Measurements from ENCODE around the gene AKAP10.
"Not testable (repeated sequence)": the region's sequence is repeated elsewhere in the genome, so short reads cannot be mapped to it uniquely, and the experiment has no call there.

AKAP10 gene

DNA sequence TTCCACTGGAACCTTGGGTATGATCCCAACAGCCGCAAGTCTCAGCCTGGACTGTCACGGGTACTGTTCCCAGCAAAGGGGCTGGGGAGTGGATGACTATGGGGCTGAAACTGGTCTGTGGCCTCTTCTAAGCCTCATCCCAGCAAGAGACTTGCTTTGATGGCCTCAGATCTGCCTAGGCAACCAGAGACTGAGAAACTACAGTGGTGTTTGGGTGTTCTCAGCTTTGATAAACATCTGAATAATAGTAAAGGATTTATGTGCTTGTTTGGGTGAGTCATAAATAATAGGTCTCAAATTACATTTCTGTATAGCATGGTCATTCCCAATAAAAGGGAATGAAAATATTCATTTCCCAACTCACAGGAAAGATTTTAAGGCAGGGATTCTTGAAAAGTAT, 79.7 kb downstream of the AKAP10 start:
- H3K4me3 ChIP-seq (ENCODE audit: low read depth, low read length): peak overlapping the region; percentile 32; the same call in 1 of the 2 replicates
- TF ChIP-seq, protein P1, sequence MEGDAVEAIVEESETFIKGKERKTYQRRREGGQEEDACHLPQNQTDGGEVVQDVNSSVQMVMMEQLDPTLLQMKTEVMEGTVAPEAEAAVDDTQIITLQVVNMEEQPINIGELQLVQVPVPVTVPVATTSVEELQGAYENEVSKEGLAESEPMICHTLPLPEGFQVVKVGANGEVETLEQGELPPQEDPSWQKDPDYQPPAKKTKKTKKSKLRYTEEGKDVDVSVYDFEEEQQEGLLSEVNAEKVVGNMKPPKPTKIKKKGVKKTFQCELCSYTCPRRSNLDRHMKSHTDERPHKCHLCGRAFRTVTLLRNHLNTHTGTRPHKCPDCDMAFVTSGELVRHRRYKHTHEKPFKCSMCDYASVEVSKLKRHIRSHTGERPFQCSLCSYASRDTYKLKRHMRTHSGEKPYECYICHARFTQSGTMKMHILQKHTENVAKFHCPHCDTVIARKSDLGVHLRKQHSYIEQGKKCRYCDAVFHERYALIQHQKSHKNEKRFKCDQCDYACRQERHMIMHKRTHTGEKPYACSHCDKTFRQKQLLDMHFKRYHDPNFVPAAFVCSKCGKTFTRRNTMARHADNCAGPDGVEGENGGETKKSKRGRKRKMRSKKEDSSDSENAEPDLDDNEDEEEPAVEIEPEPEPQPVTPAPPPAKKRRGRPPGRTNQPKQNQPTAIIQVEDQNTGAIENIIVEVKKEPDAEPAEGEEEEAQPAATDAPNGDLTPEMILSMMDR (IDR thresholded peaks at IDR 0.05; ENCODE audit: control insufficient read depth, extremely low read depth, insufficient read depth): no peak
- peak; percentile 86 for DNase-seq (ENCODE audit: low read depth)

DNA sequence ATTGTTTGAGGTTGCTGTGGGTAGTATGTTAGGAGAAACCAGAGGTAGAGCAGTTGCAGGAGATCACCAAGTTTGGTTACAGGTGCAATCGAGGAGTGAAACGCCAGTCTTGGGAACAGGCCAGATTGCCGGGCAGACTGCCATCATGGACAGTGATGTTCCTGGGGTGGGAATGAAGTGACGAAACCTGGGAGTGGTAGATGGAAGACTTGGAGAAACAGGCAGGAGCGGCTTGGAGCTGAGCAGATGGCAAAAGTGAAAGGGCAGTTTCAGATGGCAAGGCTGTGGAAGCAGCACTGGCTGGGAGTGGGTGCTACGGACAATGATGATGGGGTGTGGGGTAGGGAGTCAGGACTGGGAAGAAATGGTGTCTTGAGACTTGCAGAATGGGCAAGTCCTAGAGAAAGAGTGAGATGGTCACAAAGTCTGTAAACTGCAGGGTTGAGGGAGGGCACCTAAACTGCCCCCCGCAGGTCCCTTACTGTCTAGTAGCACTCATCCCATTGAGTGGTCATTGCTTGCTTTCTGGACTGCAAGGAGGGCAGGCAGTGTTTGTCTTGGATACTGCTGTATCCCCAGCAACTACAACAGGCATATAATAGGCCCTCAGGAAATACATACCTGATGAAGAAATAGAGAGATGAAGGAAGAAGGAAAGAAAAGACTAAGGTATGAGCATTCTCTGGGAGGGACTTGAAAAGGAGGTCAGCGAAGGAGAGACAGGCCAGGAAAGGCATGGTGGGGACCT, 80.4 kb downstream of the AKAP10 start:
- DNase-seq (ENCODE audit: low read depth): peak; percentile 80
- TF ChIP-seq, protein P1 (IDR thresholded peaks at IDR 0.05; ENCODE audit: control insufficient read depth, extremely low read depth, insufficient read depth): no peak
- H3K4me3 ChIP-seq (ENCODE audit: low read depth, low read length): peak overlapping the region; percentile 32; the same call in 1 of the 2 replicates

DNA sequence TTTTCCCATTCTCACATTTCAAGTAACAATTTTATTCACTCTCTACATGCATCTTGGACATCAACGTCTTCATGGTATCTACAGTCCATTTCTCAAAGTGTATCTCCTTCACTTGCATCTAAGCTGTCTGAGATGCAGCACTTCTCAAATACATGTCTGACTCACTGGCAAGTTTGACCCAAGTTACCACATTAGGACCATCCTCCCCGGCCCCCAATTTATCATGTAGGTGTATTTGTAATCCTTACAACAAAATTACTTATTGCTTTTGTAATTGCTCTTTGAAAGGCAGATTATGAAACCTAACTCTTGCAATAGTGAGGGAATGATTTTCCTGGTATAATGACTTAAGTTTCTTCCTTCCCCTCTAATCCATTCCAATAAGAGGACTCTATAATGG, 80.9 kb downstream of the AKAP10 start:
- DNase-seq (ENCODE audit: low read depth): no peak
- TF ChIP-seq, protein P1 (IDR thresholded peaks at IDR 0.05; ENCODE audit: control insufficient read depth, extremely low read depth, insufficient read depth): no peak
- H3K4me3 ChIP-seq (ENCODE audit: low read depth, low read length): no peak overlapping the region

DNA sequence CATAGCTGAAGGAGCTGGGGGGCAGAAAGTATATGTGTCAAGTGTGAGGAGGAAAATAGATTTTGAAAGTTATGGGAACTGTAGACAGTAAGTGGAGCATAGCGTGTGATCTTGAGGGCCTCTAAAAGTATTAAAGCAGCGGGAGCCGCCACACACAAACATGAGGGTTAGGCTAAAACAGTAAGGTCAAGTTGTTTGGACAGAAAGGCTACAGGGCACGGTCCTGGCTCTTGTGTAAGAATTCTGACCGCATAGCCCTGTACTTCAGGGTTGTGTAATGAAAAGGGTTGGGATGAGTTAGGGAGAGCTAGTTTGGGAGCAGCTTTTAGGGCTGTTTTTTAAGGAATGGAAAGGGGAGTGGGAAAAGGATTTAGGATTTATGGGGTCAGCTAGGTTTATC, 87.1 kb downstream of the AKAP10 start:
- H3K4me3 ChIP-seq (ENCODE audit: low read depth, low read length); DNase-seq (ENCODE audit: low read depth): not testable (repeated sequence)

DNA sequence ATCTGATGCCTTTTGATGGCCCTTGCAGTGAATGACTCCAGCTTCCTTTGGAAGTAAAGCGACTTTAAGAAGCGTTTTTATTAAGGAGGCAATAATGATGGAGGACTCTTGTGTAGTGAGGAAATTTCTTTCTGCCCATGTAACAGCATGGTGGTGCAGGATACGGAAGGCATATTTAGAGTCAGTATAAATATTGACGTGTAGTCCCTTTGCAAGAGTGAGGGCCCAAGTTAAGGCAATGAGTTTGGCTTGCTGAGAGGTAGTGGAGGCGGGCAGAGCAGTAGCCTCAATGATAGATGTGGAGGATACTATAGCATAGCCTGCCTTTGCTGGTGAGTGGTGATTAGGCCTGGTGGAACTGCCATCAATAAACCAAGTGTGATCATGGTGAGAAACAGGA, 87.6 kb downstream of the AKAP10 start:
- not testable (repeated sequence) for DNase-seq (ENCODE audit: low read depth); H3K4me3 ChIP-seq (ENCODE audit: low read depth, low read length)

DNA sequence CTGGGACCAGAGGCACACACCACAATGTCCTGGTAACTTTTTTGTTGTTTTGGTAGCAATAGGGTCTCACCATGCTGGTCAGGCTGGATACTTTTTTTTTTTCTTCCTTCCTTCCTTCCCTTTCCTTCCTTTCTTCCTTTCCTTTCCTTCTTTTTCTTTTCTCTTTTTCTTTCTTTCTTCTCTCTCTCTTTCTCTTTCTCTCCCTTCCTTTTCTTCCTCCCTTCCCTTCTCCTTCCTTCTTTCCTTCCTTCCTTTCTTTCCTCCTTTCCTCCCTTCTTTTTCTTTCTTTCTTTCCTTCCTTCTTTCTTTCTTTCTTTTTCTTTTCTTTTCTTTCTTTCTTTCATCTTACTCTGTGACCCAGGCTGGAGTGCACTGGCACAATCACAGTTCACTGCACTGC, 91.5 kb downstream of the AKAP10 start:
- no peak for DNase-seq (ENCODE audit: low read depth)
- TF ChIP-seq, protein P1 (IDR thresholded peaks at IDR 0.05; ENCODE audit: control insufficient read depth, extremely low read depth, insufficient read depth): no peak
- no peak overlapping the region for H3K4me3 ChIP-seq (ENCODE audit: low read depth, low read length)

DNA sequence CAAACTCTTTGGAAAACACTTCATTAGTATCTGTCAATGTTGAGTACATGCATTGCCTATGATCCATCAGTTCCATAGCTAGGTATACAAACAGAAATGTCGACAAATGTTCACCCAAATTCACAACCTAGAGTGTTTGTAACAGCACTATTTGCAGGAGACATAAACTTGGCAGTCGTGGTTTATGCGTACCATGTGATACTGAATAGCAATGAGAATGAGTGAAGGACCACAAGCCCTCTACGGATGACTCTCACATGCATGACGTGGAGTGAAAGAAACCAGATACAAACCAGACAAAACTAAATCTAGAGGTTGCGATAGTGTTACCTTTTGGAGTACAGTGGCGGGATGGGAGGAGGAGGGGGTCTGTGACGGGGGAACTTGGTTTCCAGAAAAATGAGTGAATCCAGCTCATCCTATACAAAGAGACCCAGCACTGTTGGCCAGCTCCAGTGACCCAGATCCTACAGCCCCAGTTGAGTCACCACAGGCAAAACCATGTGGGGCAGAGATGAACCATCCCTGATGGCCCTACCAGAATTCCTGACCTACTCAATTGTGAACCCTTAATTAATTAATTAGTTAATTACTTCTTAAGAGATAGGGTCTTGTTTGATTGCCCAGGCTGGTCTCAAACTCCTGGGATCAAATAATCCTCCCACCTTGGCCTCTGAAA, 94.0 kb downstream of the AKAP10 start:
- TF ChIP-seq, protein P1 (IDR thresholded peaks at IDR 0.05; ENCODE audit: control insufficient read depth, extremely low read depth, insufficient read depth): no peak
- no peak for DNase-seq (ENCODE audit: low read depth)

DNA sequence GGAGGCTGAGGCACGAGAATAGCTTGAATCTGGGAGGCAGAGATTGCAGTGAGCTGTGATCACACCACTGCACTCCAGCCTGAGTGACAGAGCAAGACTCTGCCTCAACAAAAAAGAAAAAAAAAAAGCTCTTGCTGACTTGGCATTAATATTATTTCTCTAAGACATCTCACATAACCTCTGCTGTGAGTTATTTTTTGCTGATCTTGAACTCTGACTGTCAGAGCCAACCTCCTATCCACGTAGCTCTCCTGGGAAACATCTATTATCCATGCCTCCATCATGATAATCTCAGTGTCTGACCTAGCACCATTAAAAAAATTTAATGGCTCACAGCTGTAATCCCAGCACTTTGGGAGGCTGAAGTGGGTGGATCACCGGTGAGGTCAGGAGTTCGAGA, 97.2 kb downstream of the AKAP10 start:
- H3K4me3 ChIP-seq (ENCODE audit: low read depth, low read length): no peak overlapping the region
- DNase-seq (ENCODE audit: low read depth): no peak
- TF ChIP-seq, protein P1 (IDR thresholded peaks at IDR 0.05; ENCODE audit: control insufficient read depth, extremely low read depth, insufficient read depth): no peak

More for the DNA sequence above, 94.0 kb downstream of the AKAP10 start:
- no peak overlapping the region for H3K4me3 ChIP-seq (ENCODE audit: low read depth, low read length)
